CD4-positive, alpha-beta memory T cell (primary cell): ENCODE data around the gene IGFBP6. TPM values are rescaled to one million over a fixed set of nuclear protein-coding genes. Genes with fewer than 3 reads are reported as not detected.

ENCODE experiments used
- CTCF ChIA-PET: fragments of 350-600 bp; sonication (Branson Sonifier 250); formaldehyde crosslinking; loops from one replicate; lab custom pipeline; 2021; ENCODE audit warnings: inconsistent platforms; ENCODE audit not compliant: partially characterized antibody; lab: Charles Lee
- POLR2A ChIA-PET: fragments of 350-600 bp; sonication (Branson Sonifier 250); formaldehyde crosslinking; loops from one replicate; lab custom pipeline; 2021; ENCODE audit not compliant: partially characterized antibody; lab: Charles Lee
- DNase-seq, 5 donors: peaks; one replicate each; pipeline versions ENCODE4 v3.0.0 to v3.0.0-alpha.2; 2020 to 2022; ENCODE audit warnings: mixed read lengths in 1 of 5
- H3K27ac ChIP-seq: one replicate; pipeline ENCODE4 v1.7.0; 2013; ENCODE audit warnings: low read depth, low read length
- H3K27me3 ChIP-seq: 2 replicates; pipeline ENCODE4 v1.7.0; 2013; ENCODE audit warnings: mild to moderate bottlenecking, low read length, moderate library complexity; ENCODE audit not compliant: insufficient read depth
- H3K36me3 ChIP-seq: 2 replicates; pipeline ENCODE4 v1.7.0; 2013; ENCODE audit warnings: mild to moderate bottlenecking, low read length, moderate library complexity; ENCODE audit not compliant: insufficient read depth
- H3K4me1 ChIP-seq: 2 replicates; pipeline ENCODE4 v1.7.0; 2013; ENCODE audit warnings: mild to moderate bottlenecking, low read length, moderate library complexity; ENCODE audit not compliant: insufficient read depth
- H3K4me3 ChIP-seq, 2 donors: one replicate each; pipeline ENCODE4 v1.7.0; 2013; ENCODE audit warnings: low read length in 2 of 2, mild to moderate bottlenecking in 1 of 2
- H3K9me3 ChIP-seq, 2 donors: one replicate each; pipeline ENCODE4 v1.7.0; 2013; ENCODE audit warnings: low read length in 2 of 2, control low read depth in 1 of 2; ENCODE audit not compliant: control insufficient read depth in 1 of 2
- H3K27ac Mint-ChIP-seq, 7 donors: one replicate each; pipeline ENCODE4 v1.8.0; 2020 to 2021; ENCODE audit warnings: mixed read lengths in 7 of 7, mild to moderate bottlenecking in 6 of 7, inconsistent platforms in 3 of 7, moderate library complexity in 3 of 7
- H3K27me3 Mint-ChIP-seq, 2 donors: one replicate each; pipeline ENCODE4 v1.8.0; 2020 to 2021; ENCODE audit warnings: mixed read lengths in 2 of 2
- H3K36me3 Mint-ChIP-seq, 2 donors: one replicate each; pipeline ENCODE4 v1.8.0; 2020 to 2021; ENCODE audit warnings: mixed read lengths in 2 of 2, inconsistent platforms in 1 of 2, mild to moderate bottlenecking in 1 of 2
- H3K4me1 Mint-ChIP-seq, 4 donors: one replicate each; pipeline ENCODE4 v1.8.0; 2020 to 2021; ENCODE audit warnings: mixed read lengths in 4 of 4, mild to moderate bottlenecking in 1 of 4
- H3K4me3 Mint-ChIP-seq, 8 donors: one replicate each; pipeline ENCODE4 v1.8.0; 2020 to 2021; ENCODE audit warnings: mixed read lengths in 8 of 8, mild to moderate bottlenecking in 7 of 8, moderate library complexity in 6 of 8, inconsistent platforms in 3 of 8
- H3K9me3 Mint-ChIP-seq, 8 donors: one replicate each; pipeline ENCODE4 v1.8.0; 2020 to 2021; ENCODE audit warnings: mixed read lengths in 8 of 8, mild to moderate bottlenecking in 5 of 8, inconsistent platforms in 3 of 8, moderate library complexity in 1 of 8
- intact Hi-C: fragments of 100-400 bp; cut with micrococcal nuclease; formaldehyde crosslinking; loops from one replicate; pipeline ENCODE4 v1.15.1; 2023
- polyA plus RNA-seq, 2 donors: library from polyadenylated mRNA; unstranded; fragments of 300-500 nt; fragmentation: Illumina TruSeq; gene quantifications; one replicate each; pipeline ENCODE4 v1.2.3, GENCODE V29; 2021
- total RNA-seq, 2 experiments: library from RNA; stranded (reverse); gene quantifications; one replicate each; pipeline ENCODE4 v1.2.3, GENCODE V29; 2021

IGFBP6 gene
- total and polyA plus RNA-seq, 4 experiments from 2014 or later = 0.53 to 1.5 (median 0.61) TPM; not detected in 1

GRCh38 chr12:53097207-53097563, 282 bp upstream of the IGFBP6 start:
- H3K36me3 ChIP-seq = no peaks in the 10 kb centered on the region
- H3K4me1 Mint-ChIP-seq = peaks cover 20 to 39% (median 29%) of the 10 kb centered on the region in 4 donors
- intact Hi-C loops = loop anchor here (5.0 kb wide), 1 partner anchor 45 kb away; the partner anchor contains the start of gene TNS2
- peaks cover 32% of the 10 kb centered on the region for H3K4me1 ChIP-seq
- H3K27ac Mint-ChIP-seq = peak overlapping the region in 5 of 7 donors; percentile 18 to 79 (median 70)
- no peaks in the 10 kb centered on the region for H3K9me3 Mint-ChIP-seq
- H3K4me3 ChIP-seq = peak overlapping the region in 1 of 2 donors; percentile 46
- no peaks in the 10 kb centered on the region for H3K27me3 Mint-ChIP-seq
- peak overlapping the region; percentile 72 to 91 (median 80) for H3K4me3 Mint-ChIP-seq
- H3K9me3 ChIP-seq = no peaks in the 10 kb centered on the region
- ChIA-PET POLR2A (interaction anchor here (1.0 to 4.1 kb wide), 8 partner anchors 11 to 43 kb away, joined by 3 to 33 read pairs (median 6); partner anchors contain the start of gene SPRYD3), CTCF (interaction anchor here (1.2 to 14.7 kb wide), 3 partner anchors 23 to 235 kb away, joined by 3 to 511 read pairs (median 15); partner anchors contain the start of gene SPRYD3)
- H3K36me3 Mint-ChIP-seq = no peaks in the 10 kb centered on the region
- H3K27me3 ChIP-seq = no peaks in the 10 kb centered on the region
- DNase-seq = no peak
- peak overlapping the region; percentile 16 for H3K27ac ChIP-seq

GRCh38 chr12:53098354-53098981, 1.0 kb downstream of the IGFBP6 start:
- Mint-ChIP-seq H3K4me3 (peak overlapping the region; percentile 82 to 93 (median 86)), H3K4me1 (peaks cover 31 to 51% (median 41%) of the 10 kb centered on the region in 4 donors), H3K27me3 (no peaks in the 10 kb centered on the region), H3K27ac (peak overlapping the region; percentile 61 to 93 (median 85)), H3K36me3 (peaks cover 0 to 2% of the 10 kb centered on the region in 2 donors), H3K9me3 (no peaks in the 10 kb centered on the region)
- intact Hi-C loops = loop anchor here (5.0 kb wide), 1 partner anchor 46 kb away; the partner anchor contains the start of gene TNS2
- no peaks in the 10 kb centered on the region for H3K36me3 ChIP-seq
- peaks cover 45% of the 10 kb centered on the region for H3K4me1 ChIP-seq
- H3K27ac ChIP-seq = peak overlapping the region; percentile 16
- no peaks in the 10 kb centered on the region for H3K9me3 ChIP-seq
- DNase-seq = no peak
- CTCF ChIA-PET = interaction anchor here (0.7 to 14.7 kb wide), 16 partner anchors 8 to 247 kb away, joined by 3 to 511 read pairs (median 4); partner anchors contain the start of gene SPRYD3
- no peaks in the 10 kb centered on the region for H3K27me3 ChIP-seq
- POLR2A ChIA-PET = interaction anchor here (1.0 to 4.1 kb wide), 14 partner anchors 13 to 201 kb away, joined by 3 to 33 read pairs (median 6); partner anchors contain the start of genes CSAD, MYG1, SPRYD3 and ZNF740
- H3K4me3 ChIP-seq = peak overlapping the region in 1 of 2 donors; percentile 46

GRCh38 chr12:53099071-53099882, 1.8 kb downstream of the IGFBP6 start:
- Histone ChIP-seq H3K27me3 (no peaks in the 10 kb centered on the region), H3K4me1 (peaks cover 49% of the 10 kb centered on the region), H3K27ac (no peak overlapping the region), H3K9me3 (no peaks in the 10 kb centered on the region), H3K4me3 (no peak overlapping the region), H3K36me3 (no peaks in the 10 kb centered on the region)
- Mint-ChIP-seq H3K27me3 (no peaks in the 10 kb centered on the region), H3K36me3 (peaks cover 0 to 2% of the 10 kb centered on the region in 2 donors), H3K27ac (peak overlapping the region; percentile 68 to 89 (median 85)), H3K4me1 (peaks cover 36 to 59% (median 48%) of the 10 kb centered on the region in 4 donors), H3K4me3 (peak overlapping the region; percentile 39 to 93 (median 62)), H3K9me3 (no peaks in the 10 kb centered on the region)
- intact Hi-C loops = loop anchor here (1.0 to 5.0 kb wide), 4 partner anchors 20 to 61 kb away; partner anchors contain the start of genes SPRYD3 and TNS2
- ChIA-PET CTCF (interaction anchor here (0.7 to 14.7 kb wide), 16 partner anchors 8 to 246 kb away, joined by 3 to 511 read pairs (median 4); partner anchors contain the start of gene SPRYD3), POLR2A (interaction anchor here (0.9 to 4.1 kb wide), 13 partner anchors 17 to 200 kb away, joined by 3 to 33 read pairs (median 6); partner anchors contain the start of genes CSAD, MYG1, SPRYD3 and ZNF740)
- peak; percentile 82 to 90 (median 84) for DNase-seq

GRCh38 chr12:53100466-53101151, 3.1 kb downstream of the IGFBP6 start:
- H3K27me3 ChIP-seq = no peaks in the 10 kb centered on the region
- H3K36me3 ChIP-seq = no peaks in the 10 kb centered on the region
- Mint-ChIP-seq H3K27ac (peak overlapping the region in 1 of 7 donors; percentile 22), H3K9me3 (no peaks in the 10 kb centered on the region), H3K4me3 (no peak overlapping the region), H3K27me3 (no peaks in the 10 kb centered on the region), H3K36me3 (peaks cover 0 to 2% of the 10 kb centered on the region in 2 donors), H3K4me1 (peaks cover 38 to 72% (median 54%) of the 10 kb centered on the region in 4 donors)
- DNase-seq = no peak
- POLR2A ChIA-PET = interaction anchor here (1.0 to 4.1 kb wide), 5 partner anchors 21 to 95 kb away, joined by 3 to 33 read pairs (median 19); partner anchors contain the start of gene SPRYD3
- H3K27ac ChIP-seq = no peak overlapping the region
- H3K4me1 ChIP-seq = peaks cover 57% of the 10 kb centered on the region
- no peak overlapping the region for H3K4me3 ChIP-seq
- CTCF ChIA-PET = interaction anchor here (1.0 to 14.7 kb wide), 4 partner anchors 26 to 190 kb away, joined by 3 to 511 read pairs (median 5); partner anchors contain the start of gene SPRYD3
- intact Hi-C loops = no loop called here
- H3K9me3 ChIP-seq = no peaks in the 10 kb centered on the region

GRCh38 chr12:53101266-53101665, 3.8 kb downstream of the IGFBP6 start:
- H3K9me3 Mint-ChIP-seq = no peaks in the 10 kb centered on the region
- peaks cover 57% of the 10 kb centered on the region for H3K4me1 ChIP-seq
- H3K27me3 ChIP-seq = no peaks in the 10 kb centered on the region
- no peak overlapping the region for H3K27ac ChIP-seq
- POLR2A ChIA-PET = interaction anchor here (1.0 kb wide), 1 partner anchor 94 kb away, joined by 3 read pairs; no protein-coding TSS in a partner anchor
- peaks cover 0 to 2% of the 10 kb centered on the region in 2 donors for H3K36me3 Mint-ChIP-seq
- H3K27me3 Mint-ChIP-seq = no peaks in the 10 kb centered on the region
- no peak overlapping the region for H3K4me3 ChIP-seq
- intact Hi-C loops = no loop called here
- no peaks in the 10 kb centered on the region for H3K36me3 ChIP-seq
- H3K27ac Mint-ChIP-seq = peak overlapping the region in 3 of 7 donors; percentile 23 to 59 (median 52)
- H3K4me1 Mint-ChIP-seq = peaks cover 38 to 72% (median 54%) of the 10 kb centered on the region in 4 donors
- no peaks in the 10 kb centered on the region for H3K9me3 ChIP-seq
- no peak for DNase-seq
- CTCF ChIA-PET = interaction anchor here (2.1 to 14.7 kb wide), 2 partner anchors 27 to 63 kb away, joined by 6 to 511 read pairs; partner anchors contain the start of gene SPRYD3
- H3K4me3 Mint-ChIP-seq = peak overlapping the region in 1 of 8 donors; percentile 35
